ENCODE data around the gene PRDX4. TPM values are rescaled to one million over a fixed set of nuclear protein-coding genes. Genes with fewer than 3 reads are reported as not detected.
"Not testable (repeated sequence)": the region's sequence is repeated elsewhere in the genome, so short reads cannot be mapped to it uniquely, and the experiment has no call there.

PRDX4 gene
- total RNA-seq, 1 donor from 2014 or later = 75.5 TPM

DNA sequence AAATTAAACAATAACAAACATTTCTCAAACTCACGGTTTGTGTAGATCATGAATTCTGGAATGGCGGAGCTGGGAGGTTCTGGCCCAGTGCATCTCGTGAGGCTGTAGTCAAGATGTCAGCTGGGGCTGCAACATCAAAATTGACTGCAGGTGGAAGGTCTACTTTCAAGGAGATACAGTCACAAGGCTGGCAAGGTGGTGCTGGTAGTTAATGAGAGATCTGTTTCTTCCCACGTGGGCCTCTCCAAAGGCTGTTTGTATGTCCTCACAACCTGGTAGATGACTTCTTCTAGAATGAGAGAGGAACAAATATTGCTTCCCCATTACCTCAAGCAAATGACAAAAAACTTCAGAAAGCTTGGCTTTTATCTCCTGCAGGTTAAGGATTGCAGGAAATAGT lies 8.0 kb upstream of the PRDX4 start:
- H3K9me3 Mint-ChIP-seq = no peaks in the 10 kb centered on the region
- no peaks in the 10 kb centered on the region for H3K36me3 Mint-ChIP-seq (ENCODE audit: low read depth)
- intact Hi-C loops (cut with micrococcal nuclease) = no loop called here
- H3K4me1 Mint-ChIP-seq (ENCODE audit: low read depth) = peaks cover 28% of the 10 kb centered on the region
- H3K27me3 Mint-ChIP-seq (ENCODE audit: insufficient read depth) = no peaks in the 10 kb centered on the region
- no peak for DNase-seq (ENCODE audit: low spot score)
- no peak overlapping the region for H3K27ac Mint-ChIP-seq
- no peak overlapping the region for H3K4me3 Mint-ChIP-seq

DNA sequence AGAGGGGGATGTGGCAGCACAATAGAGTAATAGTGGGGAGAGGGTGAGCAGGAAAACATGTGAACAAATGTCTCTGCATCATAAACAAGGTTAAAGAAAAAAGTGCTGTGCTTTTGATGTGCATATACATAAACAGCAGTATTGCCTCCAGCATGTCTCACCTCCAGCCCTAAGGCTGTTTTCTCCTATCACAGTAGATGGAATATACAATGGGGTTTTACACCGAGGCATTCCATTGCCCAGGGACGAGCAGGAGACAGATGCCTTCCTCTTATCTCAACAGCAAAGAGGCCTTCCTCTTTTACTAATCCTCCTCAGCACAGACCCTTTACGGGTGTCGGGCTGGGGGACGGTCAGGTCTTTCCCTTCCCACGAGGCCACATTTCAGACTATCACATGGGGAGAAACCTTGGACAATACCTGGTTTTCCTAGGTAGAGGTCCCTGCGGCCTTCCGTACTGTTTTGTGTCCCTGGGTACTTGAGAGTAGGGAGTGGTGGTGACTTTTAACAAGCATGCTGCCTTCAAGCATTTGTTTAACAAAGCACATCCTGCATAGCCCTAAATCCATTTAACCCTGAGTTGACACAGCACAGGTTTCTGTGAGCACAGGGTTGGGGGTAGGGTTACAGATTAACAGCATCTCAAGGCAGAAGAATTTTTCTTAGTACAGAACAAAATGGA lies 7.1 kb upstream of the PRDX4 start:
- not testable (repeated sequence) for H3K27me3 Mint-ChIP-seq (ENCODE audit: insufficient read depth); H3K27ac Mint-ChIP-seq; H3K36me3 Mint-ChIP-seq (ENCODE audit: low read depth); DNase-seq (ENCODE audit: low spot score); H3K4me3 Mint-ChIP-seq; H3K9me3 Mint-ChIP-seq
- H3K4me1 Mint-ChIP-seq (ENCODE audit: low read depth) = peaks cover 35% of the 10 kb centered on the region
- intact Hi-C loops (cut with micrococcal nuclease) = loop anchor here (10.0 kb wide), 5 partner anchors 245 to 1675 kb away; partner anchors contain the start of genes APOO, CXorf58 and EIF2S3

DNA sequence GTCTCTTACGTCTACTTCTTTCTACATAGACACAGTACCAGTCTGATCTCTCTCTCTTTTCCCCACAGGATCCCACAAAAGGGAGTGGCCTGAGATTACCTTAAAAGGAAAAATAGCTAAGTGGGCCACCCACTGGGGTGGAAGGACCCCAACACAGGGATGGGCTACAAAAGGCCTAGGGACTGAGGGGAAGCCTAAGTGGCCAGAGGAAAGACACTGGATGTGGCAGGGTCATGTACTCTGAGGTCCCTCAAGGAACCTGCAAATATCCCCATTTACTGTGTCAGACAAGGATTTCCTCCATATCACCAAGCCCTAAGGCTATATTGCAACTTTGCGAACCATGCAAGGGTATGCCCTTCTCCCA lies 6.5 kb upstream of the PRDX4 start:
- Mint-ChIP-seq H3K36me3 (ENCODE audit: low read depth) (no peaks in the 10 kb centered on the region), H3K9me3 (no peaks in the 10 kb centered on the region), H3K4me1 (ENCODE audit: low read depth) (peaks cover 35% of the 10 kb centered on the region), H3K27ac (no peak overlapping the region), H3K4me3 (no peak overlapping the region), H3K27me3 (ENCODE audit: insufficient read depth) (no peaks in the 10 kb centered on the region)
- intact Hi-C loops (cut with micrococcal nuclease) = loop anchor here (10.0 kb wide), 5 partner anchors 244 to 1676 kb away; partner anchors contain the start of genes APOO, CXorf58 and EIF2S3
- DNase-seq (ENCODE audit: low spot score) = no peak

DNA sequence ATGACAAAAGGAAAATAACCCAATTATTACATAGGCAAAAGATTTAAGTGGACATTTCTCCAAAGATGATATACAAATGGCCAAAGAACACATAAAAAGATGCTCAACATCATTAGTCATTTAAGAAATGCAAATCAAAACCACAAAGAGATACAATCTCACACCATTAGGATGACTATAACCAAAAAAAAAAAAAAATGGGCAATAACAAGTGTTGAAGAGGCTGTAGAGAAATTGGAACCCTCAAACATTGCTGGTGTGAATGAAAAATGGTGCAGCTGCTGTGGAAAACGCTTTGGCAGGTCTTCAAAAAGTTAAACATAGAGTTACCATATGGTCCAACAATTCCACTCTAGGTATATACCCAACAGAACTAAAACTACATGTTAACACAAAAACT lies 5.6 kb upstream of the PRDX4 start:
- intact Hi-C loops (cut with micrococcal nuclease) = loop anchor here (2.0 to 10.0 kb wide), 6 partner anchors 121 to 1677 kb away; partner anchors contain the start of genes APOO, CXorf58, EIF2S3 and SAT1
- no peaks in the 10 kb centered on the region for H3K27me3 Mint-ChIP-seq (ENCODE audit: insufficient read depth)
- peak overlapping the region; percentile 58 for H3K27ac Mint-ChIP-seq
- no peak for DNase-seq (ENCODE audit: low spot score)
- H3K4me1 Mint-ChIP-seq (ENCODE audit: low read depth) = peaks cover 43% of the 10 kb centered on the region
- H3K9me3 Mint-ChIP-seq = no peaks in the 10 kb centered on the region
- H3K36me3 Mint-ChIP-seq (ENCODE audit: low read depth) = no peaks in the 10 kb centered on the region
- H3K4me3 Mint-ChIP-seq = no peak overlapping the region

DNA sequence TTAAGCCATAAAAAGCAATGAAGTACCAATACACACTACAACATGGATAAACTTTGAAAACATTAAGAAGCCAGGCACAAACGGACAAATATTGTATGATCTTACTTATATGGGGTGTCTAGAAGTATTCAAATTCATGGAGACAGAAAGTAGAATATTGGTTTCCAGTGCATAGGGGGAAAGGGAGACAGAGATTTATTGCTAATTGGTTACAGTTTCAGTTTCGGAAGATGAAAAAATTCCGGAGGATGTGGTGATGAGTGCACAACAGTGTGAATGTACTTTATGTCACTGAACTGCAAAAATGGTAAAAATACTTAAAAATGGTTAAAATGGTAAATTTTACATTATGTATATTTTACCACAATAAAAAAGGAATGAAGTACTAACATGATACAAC lies 5.1 kb upstream of the PRDX4 start:
- H3K4me3 Mint-ChIP-seq = peak overlapping the region; percentile 11
- H3K27ac Mint-ChIP-seq = peak overlapping the region; percentile 90
- H3K36me3 Mint-ChIP-seq (ENCODE audit: low read depth) = no peaks in the 10 kb centered on the region
- intact Hi-C loops (cut with micrococcal nuclease) = loop anchor here (2.0 to 10.0 kb wide), 6 partner anchors 121 to 1677 kb away; partner anchors contain the start of genes APOO, CXorf58, EIF2S3 and SAT1
- no peaks in the 10 kb centered on the region for H3K9me3 Mint-ChIP-seq
- H3K4me1 Mint-ChIP-seq (ENCODE audit: low read depth) = peaks cover 48% of the 10 kb centered on the region
- peak; percentile 5 for DNase-seq (ENCODE audit: low spot score)
- no peaks in the 10 kb centered on the region for H3K27me3 Mint-ChIP-seq (ENCODE audit: insufficient read depth)

DNA sequence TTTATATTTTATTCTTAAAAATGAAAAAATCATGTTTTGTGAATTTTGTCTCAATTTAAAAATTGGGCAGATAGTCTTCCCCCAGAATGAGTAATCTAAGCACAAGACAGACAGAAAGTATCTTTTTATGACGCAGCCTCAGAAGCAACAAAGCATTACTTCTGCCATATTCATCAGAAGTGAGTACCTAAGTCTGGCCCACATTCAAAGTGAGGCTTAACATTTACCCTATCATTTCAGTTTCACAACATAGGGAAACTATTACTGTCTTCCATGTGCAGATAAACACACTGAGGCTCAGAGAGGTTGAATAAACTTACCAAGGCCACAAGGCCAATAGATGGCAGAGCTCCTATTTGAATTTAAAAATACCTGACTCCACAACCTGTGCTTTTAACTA lies 4.4 kb upstream of the PRDX4 start:
- intact Hi-C loops (cut with micrococcal nuclease) = loop anchor here (2.0 to 10.0 kb wide), 6 partner anchors 120 to 1678 kb away; partner anchors contain the start of genes APOO, CXorf58, EIF2S3 and SAT1
- Mint-ChIP-seq H3K36me3 (ENCODE audit: low read depth) (peaks cover under 1% of the 10 kb centered on the region), H3K4me3 (peak overlapping the region; percentile 19), H3K27me3 (ENCODE audit: insufficient read depth) (no peaks in the 10 kb centered on the region), H3K9me3 (no peaks in the 10 kb centered on the region), H3K4me1 (ENCODE audit: low read depth) (peaks cover 48% of the 10 kb centered on the region), H3K27ac (peak overlapping the region; percentile 90)
- DNase-seq (ENCODE audit: low spot score) = no peak

DNA sequence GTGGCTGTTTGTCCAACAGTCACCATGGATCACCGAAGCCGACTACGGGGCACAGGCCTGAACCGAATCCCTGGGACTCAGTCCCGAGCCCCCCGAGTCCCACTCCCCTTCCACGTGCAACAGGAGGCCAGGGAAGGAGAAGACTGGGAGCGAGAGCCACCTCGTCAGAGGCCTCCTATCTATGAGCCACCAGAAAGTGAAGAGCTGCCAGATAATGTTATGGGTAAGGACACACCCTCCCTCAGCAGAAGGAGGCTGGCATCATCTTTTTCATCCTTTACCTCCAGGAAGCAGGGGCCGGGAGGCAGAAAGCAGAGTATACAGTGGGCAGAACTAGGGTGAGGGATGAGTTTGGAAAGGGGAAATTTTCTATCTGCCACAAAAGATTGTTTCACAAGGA lies 2.8 kb upstream of the PRDX4 start:
- peaks cover 53% of the 10 kb centered on the region for H3K4me1 Mint-ChIP-seq (ENCODE audit: low read depth)
- peaks cover 2% of the 10 kb centered on the region for H3K36me3 Mint-ChIP-seq (ENCODE audit: low read depth)
- no peaks in the 10 kb centered on the region for H3K27me3 Mint-ChIP-seq (ENCODE audit: insufficient read depth)
- DNase-seq (ENCODE audit: low spot score) = no peak
- H3K9me3 Mint-ChIP-seq = no peaks in the 10 kb centered on the region
- H3K27ac Mint-ChIP-seq = no peak overlapping the region
- H3K4me3 Mint-ChIP-seq = no peak overlapping the region
- intact Hi-C loops (cut with micrococcal nuclease) = loop anchor here (10.0 kb wide), 5 partner anchors 240 to 1680 kb away; partner anchors contain the start of genes APOO, CXorf58 and EIF2S3

DNA sequence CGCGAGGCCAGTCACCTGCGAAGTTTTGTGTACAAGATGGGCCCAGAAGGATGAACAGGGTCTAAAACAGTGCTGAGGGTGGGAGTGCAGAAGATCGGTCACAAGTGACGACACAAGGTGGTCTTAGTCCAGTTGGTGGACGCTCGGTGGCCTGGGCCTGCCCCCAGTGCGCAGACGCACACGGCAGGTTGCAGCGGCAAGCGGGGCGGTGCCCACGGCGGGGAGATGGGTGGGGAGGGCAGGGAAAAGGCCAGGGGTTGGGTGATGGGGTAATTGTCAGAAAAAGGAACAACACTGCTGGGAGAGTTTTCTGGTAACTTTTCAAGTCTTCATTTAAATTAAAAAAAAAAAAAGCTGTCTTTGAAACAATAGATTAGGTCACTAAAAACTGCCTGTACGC lies 1.0 kb upstream of the PRDX4 start:
- no peaks in the 10 kb centered on the region for H3K9me3 Mint-ChIP-seq
- peak overlapping the region; percentile 22 for H3K27ac Mint-ChIP-seq
- peaks cover 49% of the 10 kb centered on the region for H3K4me1 Mint-ChIP-seq (ENCODE audit: low read depth)
- peaks cover 4% of the 10 kb centered on the region for H3K36me3 Mint-ChIP-seq (ENCODE audit: low read depth)
- DNase-seq (ENCODE audit: low spot score) = no peak
- no peaks in the 10 kb centered on the region for H3K27me3 Mint-ChIP-seq (ENCODE audit: insufficient read depth)
- intact Hi-C loops (cut with micrococcal nuclease) = loop anchor here (5.0 to 10.0 kb wide), 7 partner anchors 239 to 1681 kb away; partner anchors contain the start of genes APOO, CXorf58 and EIF2S3
- peak overlapping the region; percentile 46 for H3K4me3 Mint-ChIP-seq

DNA sequence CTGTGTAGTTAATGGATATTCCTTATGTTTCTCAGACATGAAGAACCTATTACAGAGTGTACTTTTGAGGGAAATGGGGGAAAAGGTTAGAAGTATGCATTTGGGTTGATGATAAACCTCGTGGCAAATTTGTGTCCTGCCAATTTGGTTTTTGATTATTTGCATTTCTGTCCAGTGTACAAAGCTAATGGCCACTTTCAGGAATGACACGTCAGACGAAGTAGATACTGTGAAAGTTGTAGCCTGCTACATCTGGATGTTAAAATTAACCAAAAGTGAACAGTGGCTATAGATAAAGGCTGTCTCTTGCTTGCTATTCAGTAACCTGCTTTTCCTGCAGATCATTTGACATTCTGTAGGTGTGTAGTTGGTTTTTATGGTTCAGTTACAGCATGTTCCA lies 1.0 kb downstream of the PRDX4 start:
- H3K9me3 Mint-ChIP-seq = no peaks in the 10 kb centered on the region
- DNase-seq (ENCODE audit: low spot score) = no peak
- peak overlapping the region; percentile 87 for H3K27ac Mint-ChIP-seq
- H3K27me3 Mint-ChIP-seq (ENCODE audit: insufficient read depth) = no peaks in the 10 kb centered on the region
- H3K36me3 Mint-ChIP-seq (ENCODE audit: low read depth) = peaks cover 10% of the 10 kb centered on the region
- intact Hi-C loops (cut with micrococcal nuclease) = loop anchor here (2.0 to 10.0 kb wide), 8 partner anchors 64 to 1684 kb away; partner anchors contain the start of genes APOO, CXorf58 and EIF2S3
- peak overlapping the region; percentile 88 for H3K4me3 Mint-ChIP-seq
- H3K4me1 Mint-ChIP-seq (ENCODE audit: low read depth) = peaks cover 30% of the 10 kb centered on the region

DNA sequence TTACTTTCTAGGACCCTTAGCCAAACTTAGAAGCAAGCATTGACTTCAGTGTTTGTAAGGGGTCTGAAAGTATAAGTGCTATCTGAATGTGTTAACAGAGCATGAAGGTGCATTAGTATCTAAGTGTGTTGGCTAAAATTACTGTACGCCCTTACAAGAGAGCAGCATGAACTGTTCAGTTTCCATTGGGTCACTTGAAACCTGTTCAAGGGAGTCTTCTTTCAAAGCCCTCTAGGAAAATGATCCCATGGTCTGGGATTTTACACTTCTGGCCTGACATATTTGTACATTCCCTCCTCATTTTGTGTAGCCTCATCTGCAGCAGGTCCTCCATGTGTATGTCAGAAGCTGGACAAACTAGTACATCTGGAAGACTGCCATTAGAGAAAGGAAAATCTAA lies 3.2 kb downstream of the PRDX4 start:
- Mint-ChIP-seq H3K27ac (no peak overlapping the region), H3K4me3 (no peak overlapping the region), H3K4me1 (ENCODE audit: low read depth) (peaks cover 23% of the 10 kb centered on the region), H3K9me3 (no peaks in the 10 kb centered on the region), H3K36me3 (ENCODE audit: low read depth) (peaks cover 13% of the 10 kb centered on the region), H3K27me3 (ENCODE audit: insufficient read depth) (no peaks in the 10 kb centered on the region)
- intact Hi-C loops (cut with micrococcal nuclease) = no loop called here
- no peak for DNase-seq (ENCODE audit: low spot score)

DNA sequence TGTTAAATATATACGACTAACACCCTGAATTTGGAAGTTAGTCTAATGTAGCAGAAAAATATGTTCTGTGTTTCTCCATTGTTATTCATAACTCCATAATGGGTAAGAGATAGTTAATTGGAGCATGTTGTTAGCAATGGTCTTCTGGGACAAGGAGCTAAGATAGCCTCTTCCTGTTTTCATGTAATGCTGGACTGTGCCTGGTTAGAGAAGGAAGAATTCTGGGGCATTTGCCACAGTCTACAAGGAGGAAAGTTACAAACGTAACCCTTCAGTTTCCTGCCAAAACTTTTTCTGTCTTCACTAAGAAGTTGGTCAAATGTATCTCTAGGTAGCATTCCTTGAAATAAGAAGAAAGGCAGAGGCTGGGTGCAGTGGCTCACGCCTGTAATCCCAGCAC lies 5.8 kb downstream of the PRDX4 start:
- Mint-ChIP-seq H3K36me3 (ENCODE audit: low read depth) (peaks cover 19% of the 10 kb centered on the region), H3K27me3 (ENCODE audit: insufficient read depth) (no peaks in the 10 kb centered on the region), H3K9me3 (no peaks in the 10 kb centered on the region), H3K4me3 (no peak overlapping the region), H3K27ac (no peak overlapping the region), H3K4me1 (ENCODE audit: low read depth) (peaks cover 9% of the 10 kb centered on the region)
- intact Hi-C loops (cut with micrococcal nuclease) = no loop called here
- DNase-seq (ENCODE audit: low spot score) = no peak

DNA sequence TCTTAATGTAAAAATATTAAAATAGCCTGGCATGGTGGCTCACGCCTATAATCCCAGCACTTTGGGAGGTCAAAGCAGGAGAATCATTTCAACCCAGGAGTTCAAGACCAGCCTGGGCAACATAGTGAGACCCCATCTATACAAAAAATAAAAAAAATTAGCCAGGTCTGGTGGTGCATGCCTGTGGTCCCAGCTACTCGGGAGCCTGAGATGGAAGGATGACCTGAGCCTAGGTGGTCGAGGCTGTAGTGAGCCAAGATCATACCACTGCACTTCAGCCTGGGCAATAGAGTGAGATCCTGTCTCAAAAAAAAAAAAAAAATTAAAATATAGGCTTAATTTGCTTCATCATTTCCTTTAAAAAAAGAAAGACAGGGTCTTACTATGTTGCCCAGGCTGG lies 9.2 kb downstream of the PRDX4 start:
- not testable (repeated sequence) for H3K27me3 Mint-ChIP-seq (ENCODE audit: insufficient read depth); H3K9me3 Mint-ChIP-seq; H3K4me1 Mint-ChIP-seq (ENCODE audit: low read depth)

DNA sequence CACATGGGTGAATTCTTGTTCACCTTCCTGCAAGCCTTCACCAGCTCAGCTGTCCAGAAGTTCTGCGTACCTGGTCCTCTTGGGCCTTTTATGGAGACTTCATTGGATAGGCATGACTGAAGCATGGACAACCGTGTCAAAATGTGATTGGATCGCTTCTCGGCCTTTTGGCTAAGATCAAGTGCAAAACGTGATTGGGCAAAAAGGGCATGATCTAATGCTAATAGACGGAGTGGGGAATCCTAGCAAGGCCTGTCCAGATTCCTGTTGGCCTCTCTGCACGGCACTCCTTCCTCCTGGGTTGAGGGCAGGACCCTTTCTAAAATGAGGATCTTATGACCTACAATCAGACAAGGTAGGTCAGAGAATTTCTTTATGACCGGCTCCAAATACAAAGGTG lies 24.9 kb downstream of the PRDX4 start:
- intact Hi-C loops (cut with micrococcal nuclease) = no loop called here
- no peak for DNase-seq (ENCODE audit: low spot score)
- Mint-ChIP-seq H3K4me3 (no peak overlapping the region), H3K4me1 (ENCODE audit: low read depth) (no peaks in the 10 kb centered on the region), H3K27ac (no peak overlapping the region), H3K27me3 (ENCODE audit: insufficient read depth) (no peaks in the 10 kb centered on the region), H3K36me3 (ENCODE audit: low read depth) (no peaks in the 10 kb centered on the region), H3K9me3 (no peaks in the 10 kb centered on the region)

More for the DNA sequence above, 9.2 kb downstream of the PRDX4 start:
- H3K4me3 Mint-ChIP-seq; H3K27ac Mint-ChIP-seq; DNase-seq (ENCODE audit: low spot score); intact Hi-C loops (cut with micrococcal nuclease): not testable (repeated sequence)
- H3K36me3 Mint-ChIP-seq (ENCODE audit: low read depth) = peaks cover 17% of the 10 kb centered on the region
